ENCODE measurements around the gene SLU7. TPM values are rescaled to one million over a fixed set of nuclear protein-coding genes. Genes with fewer than 3 reads are reported as not detected.
A peak's percentile ranks its signal among the peaks of the same experiment; 100 is the strongest.

Gene SLU7
- total RNA-seq, 6 donors from 2014 or later: 26.7 to 115 (median 60.7) TPM

GRCh38 chr5:160379511-160379910, 39.4 kb downstream of the SLU7 start:
- DNase-seq (no peak), ATAC-seq (ENCODE audit: low FRiP score in 2 of 2) (peak in 1 of 2 donors; percentile 56)
- no peak overlapping the region for H3K27ac ChIP-seq
- H3K4me1 ChIP-seq: no peaks in the 10 kb centered on the region
- H3K27me3 ChIP-seq: no peaks in the 10 kb centered on the region
- H3K4me3 ChIP-seq: no peak overlapping the region
- WGBS, 2 donors: 41 to 45% methylated on average over 4 of the region's 4 CpGs
- H3K36me3 ChIP-seq: no peaks in the 10 kb centered on the region
- H3K9me3 ChIP-seq: no peaks in the 10 kb centered on the region
- no peak for TF ChIP-seq EP300 (IDR thresholded peaks at IDR 0.05)

- no peaks in the 10 kb centered on the region for H3K4me1 ChIP-seq
- H3K4me3 ChIP-seq: no peak overlapping the region
- no peak for DNase-seq
- no peaks in the 10 kb centered on the region for H3K27me3 ChIP-seq
- ATAC-seq (ENCODE audit: low FRiP score in 2 of 2): no peak
- TF ChIP-seq POLR2A (IDR thresholded peaks at IDR 0.05) (no peak), POLR2AphosphoS5 (IDR thresholded peaks at IDR 0.05) (no peak), CTCF (IDR thresholded peaks at IDR 0.05) (no peak), EP300 (IDR thresholded peaks at IDR 0.05) (no peak)
- 61 to 76% methylated on average over 2 of the region's 2 CpGs for WGBS, 2 donors
- no peaks in the 10 kb centered on the region for H3K36me3 ChIP-seq
- no peak overlapping the region for H3K27ac ChIP-seq
- H3K9me3 ChIP-seq: no peaks in the 10 kb centered on the region
These were observed 40.6 kb downstream of the SLU7 start for GRCh38 chr5:160378330-160378729.

GRCh38 chr5:160377651-160378050, 41.2 kb downstream of the SLU7 start:
- Histone ChIP-seq H3K27me3 (no peaks in the 10 kb centered on the region), H3K4me3 (no peak overlapping the region), H3K36me3 (no peaks in the 10 kb centered on the region), H3K9me3 (no peaks in the 10 kb centered on the region), H3K27ac (no peak overlapping the region), H3K4me1 (no peaks in the 10 kb centered on the region)
- DNase-seq (no peak), ATAC-seq (ENCODE audit: low FRiP score in 2 of 2) (no peak)
- WGBS, 2 donors: 80 to 81% methylated on average over 5 of the region's 5 CpGs
- no peak for TF ChIP-seq CTCF (IDR thresholded peaks at IDR 0.05)
- TF ChIP-seq EP300 (IDR thresholded peaks at IDR 0.05): no peak
- TF ChIP-seq POLR2A (IDR thresholded peaks at IDR 0.05): no peak
- no peak for TF ChIP-seq POLR2AphosphoS5 (IDR thresholded peaks at IDR 0.05)

- H3K27me3 ChIP-seq: no peaks in the 10 kb centered on the region
- no peak overlapping the region for H3K27ac ChIP-seq
- DNase-seq (no peak), ATAC-seq (ENCODE audit: low FRiP score in 2 of 2) (no peak)
- no peak for TF ChIP-seq EP300 (IDR thresholded peaks at IDR 0.05)
- TF ChIP-seq POLR2A (IDR thresholded peaks at IDR 0.05): no peak
- no peak for TF ChIP-seq POLR2AphosphoS5 (IDR thresholded peaks at IDR 0.05)
- TF ChIP-seq CTCF (IDR thresholded peaks at IDR 0.05): no peak
- no peaks in the 10 kb centered on the region for H3K36me3 ChIP-seq
- no peaks in the 10 kb centered on the region for H3K9me3 ChIP-seq
- no peak overlapping the region for H3K4me3 ChIP-seq
- no peaks in the 10 kb centered on the region for H3K4me1 ChIP-seq
These were observed 42.5 kb downstream of the SLU7 start for GRCh38 chr5:160376416-160376815.

GRCh38 chr5:160375701-160376100, 43.2 kb downstream of the SLU7 start:
- no peak for ATAC-seq (ENCODE audit: low FRiP score in 2 of 2)
- H3K27ac ChIP-seq: no peak overlapping the region
- 88 to 89% methylated on average over 2 of the region's 2 CpGs for WGBS, 2 donors

More at GRCh38 chr5:160375701-160376100, 43.2 kb downstream of the SLU7 start:
- no peaks in the 10 kb centered on the region for H3K9me3 ChIP-seq
- peaks cover 0 to under 1% (median 0%) of the 10 kb centered on the region in 4 donors for H3K4me1 ChIP-seq
- no peaks in the 10 kb centered on the region for H3K36me3 ChIP-seq
- TF ChIP-seq POLR2A (IDR thresholded peaks at IDR 0.05): no peak
- TF ChIP-seq CTCF (IDR thresholded peaks at IDR 0.05): no peak
- TF ChIP-seq POLR2AphosphoS5 (IDR thresholded peaks at IDR 0.05): no peak
- no peak for TF ChIP-seq EP300 (IDR thresholded peaks at IDR 0.05)
- H3K27me3 ChIP-seq: no peaks in the 10 kb centered on the region
- H3K4me3 ChIP-seq: no peak overlapping the region
- no peak for DNase-seq
